BE2C (cell line): ENCODE measurements around the gene SFI1.

ENCODE experiments used
- DNase-seq: peaks from one replicate; pipeline ENCODE4 v3.0.0-alpha.2; 2020
- H3K27me3 ChIP-seq: fragments of 250-450 bp; sonication (Bioruptor Pico); 2 replicates; pipeline ENCODE4 v1.5.1; 2020; ENCODE audit warnings: mild to moderate bottlenecking
- H3K36me3 ChIP-seq: fragments of 250-450 bp; sonication (Bioruptor Pico); 2 replicates; pipeline ENCODE4 v1.5.1; 2020; ENCODE audit warnings: mild to moderate bottlenecking
- H3K4me1 ChIP-seq: fragments of 250-450 bp; sonication (Bioruptor Pico); 2 replicates; pipeline ENCODE4 v1.5.1; 2020
- H3K4me3 ChIP-seq: 2 replicates; pipeline ENCODE4 v1.5.1; 2011; ENCODE audit warnings: low read depth, low read length
- H3K9me3 ChIP-seq: fragments of 250-450 bp; sonication (Bioruptor Pico); 2 replicates; pipeline ENCODE4 v1.5.1; 2020
- CTCF ChIP-seq: IDR thresholded peaks from 2 replicates; pipeline ENCODE4 v1.5.1; 2012; ENCODE audit warnings: mild to moderate bottlenecking, low read depth, low read length

Gene SFI1

GRCh38 chr22:31567196-31567595 is 70.9 kb downstream of the SFI1 start:
- TF ChIP-seq CTCF, result no peak
- no peak overlapping the region for H3K4me3 ChIP-seq
- no peak for DNase-seq
- no peaks in the 10 kb centered on the region; the same call in 1 of the 2 replicates for H3K36me3 ChIP-seq
- H3K27me3 ChIP-seq, result no peaks in the 10 kb centered on the region
- H3K9me3 ChIP-seq, result no peaks in the 10 kb centered on the region
- H3K4me1 ChIP-seq, result no peaks in the 10 kb centered on the region; the same call in 1 of the 2 replicates

GRCh38 chr22:31567702-31568101 is 71.4 kb downstream of the SFI1 start:
- no peaks in the 10 kb centered on the region; the same call in 1 of the 2 replicates for H3K4me1 ChIP-seq
- TF ChIP-seq CTCF, result no peak
- no peaks in the 10 kb centered on the region for H3K27me3 ChIP-seq
- DNase-seq, result no peak
- no peaks in the 10 kb centered on the region; the same call in 1 of the 2 replicates for H3K36me3 ChIP-seq
- no peak overlapping the region for H3K4me3 ChIP-seq
- H3K9me3 ChIP-seq, result no peaks in the 10 kb centered on the region

- TF ChIP-seq CTCF, result no peak
- no peak overlapping the region for H3K4me3 ChIP-seq
- H3K9me3 ChIP-seq, result no peaks in the 10 kb centered on the region
- no peaks in the 10 kb centered on the region; the same call in 1 of the 2 replicates for H3K4me1 ChIP-seq
- DNase-seq, result no peak
- H3K36me3 ChIP-seq, result peaks cover 7% of the 10 kb centered on the region
- no peaks in the 10 kb centered on the region for H3K27me3 ChIP-seq
Measured at GRCh38 chr22:31569126-31569525, 72.8 kb downstream of the SFI1 start.

GRCh38 chr22:31572939-31573338 is 76.6 kb downstream of the SFI1 start:
- Histone ChIP-seq H3K36me3 (peaks cover 7% of the 10 kb centered on the region; the same call in 1 of the 2 replicates), H3K27me3 (no peaks in the 10 kb centered on the region), H3K4me1 (no peaks in the 10 kb centered on the region), H3K4me3 (no peak overlapping the region), H3K9me3 (no peaks in the 10 kb centered on the region)
- TF ChIP-seq CTCF, result no peak
- DNase-seq, result no peak

GRCh38 chr22:31574055-31574670 is 77.8 kb downstream of the SFI1 start:
- TF ChIP-seq CTCF, result no peak
- H3K36me3 ChIP-seq, result peaks cover 7% of the 10 kb centered on the region; the same call in 1 of the 2 replicates
- no peak for DNase-seq
- H3K4me3 ChIP-seq, result no peak overlapping the region
- H3K9me3 ChIP-seq, result no peaks in the 10 kb centered on the region
- H3K4me1 ChIP-seq, result no peaks in the 10 kb centered on the region
- H3K27me3 ChIP-seq, result no peaks in the 10 kb centered on the region

- DNase-seq, result no peak
- H3K36me3 ChIP-seq, result peaks cover 7% of the 10 kb centered on the region; the same call in 1 of the 2 replicates
- no peak overlapping the region for H3K4me3 ChIP-seq
- no peak for TF ChIP-seq CTCF
- no peaks in the 10 kb centered on the region for H3K4me1 ChIP-seq
- H3K27me3 ChIP-seq, result no peaks in the 10 kb centered on the region
- no peaks in the 10 kb centered on the region for H3K9me3 ChIP-seq
Measured at GRCh38 chr22:31575190-31575589, 78.9 kb downstream of the SFI1 start.
